Right atrium auricular region (tissue), 2 donors: ENCODE data around the gene VDAC1. TPM values are rescaled to one million over a fixed set of nuclear protein-coding genes. Genes with fewer than 3 reads are reported as not detected.

ENCODE experiments used
- DNase-seq: peaks from one replicate; pipeline ENCODE4 v3.0.0-alpha.2; 2019; ENCODE audit warnings: low spot score
- H3K27ac ChIP-seq, 2 donors: fragments of 200-600 bp; sonication (generic); 1 replicate in 1 of 2; 2 replicates in 1 of 2; pipeline ENCODE4 v1.5.1; 2016 to 2019
- H3K27me3 ChIP-seq, 2 donors: fragments of 200-600 bp; sonication (generic); one replicate each; pipeline versions ENCODE4 v1.5.1 to v1.6.0; 2017 to 2019
- H3K36me3 ChIP-seq: fragments of 200-600 bp; sonication (generic); one replicate; pipeline ENCODE4 v1.5.1; 2016
- H3K4me1 ChIP-seq, 2 donors: fragments of 200-600 bp; sonication (generic); one replicate each; pipeline versions ENCODE4 v1.5.1 to v1.6.0; 2017 to 2019
- H3K4me3 ChIP-seq, 2 donors: fragments of 200-600 bp; sonication (generic); 1 replicate in 1 of 2; 2 replicates in 1 of 2; pipeline ENCODE4 v1.5.1; 2017 to 2019; ENCODE audit warnings: mild to moderate bottlenecking in 1 of 2, moderate library complexity in 1 of 2
- H3K9me3 ChIP-seq, 2 donors: fragments of 200-600 bp; sonication (generic); one replicate each; pipeline ENCODE4 v1.5.1; 2019
- total RNA-seq, 2 donors: library from RNA; depleted of rRNA; stranded (reverse); fragments of >200 nt; gene quantifications; one replicate each; pipeline ENCODE4 v1.1.0, GENCODE V29; 2016
- TF ChIP-seq, protein P1 (sequence below), 2 donors: fragments of 200-600 bp; sonication (generic); IDR thresholded peaks; one replicate each; pipeline ENCODE4 v1.5.1; 2019; ENCODE audit warnings: antibody characterized with exemption in 2 of 2

Gene VDAC1
- total RNA-seq, 2 donors from 2014 or later = 263 to 394 TPM

DNA sequence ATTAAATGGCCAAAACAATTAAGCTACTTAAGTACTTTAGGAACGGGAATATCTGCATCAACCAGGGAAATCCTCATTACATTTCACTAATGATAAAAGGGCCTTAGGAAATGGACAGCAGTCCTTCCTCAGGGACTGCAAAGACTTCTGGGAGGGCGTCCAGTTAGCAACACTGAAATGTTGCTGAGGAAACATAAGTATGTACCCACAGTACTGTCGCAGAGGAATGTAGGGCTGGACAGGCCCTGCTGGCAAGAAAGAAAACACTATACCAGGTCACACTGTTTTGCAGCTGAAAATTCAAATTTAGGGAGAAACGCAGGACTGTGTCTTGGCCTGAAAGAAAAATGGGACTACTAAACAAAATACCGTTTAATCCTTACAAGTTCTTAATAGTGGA lies 37.7 kb downstream of the VDAC1 start:
- Histone ChIP-seq H3K4me1 (peaks cover 0 to 28% of the 10 kb centered on the region in 2 donors), H3K27ac (peak overlapping the region; percentile 93 to 96), H3K9me3 (no peaks in the 10 kb centered on the region), H3K36me3 (peaks cover 12% of the 10 kb centered on the region), H3K4me3 (peak overlapping the region in 1 of 2 donors; percentile 93), H3K27me3 (no peaks in the 10 kb centered on the region)
- TF ChIP-seq, protein P1, sequence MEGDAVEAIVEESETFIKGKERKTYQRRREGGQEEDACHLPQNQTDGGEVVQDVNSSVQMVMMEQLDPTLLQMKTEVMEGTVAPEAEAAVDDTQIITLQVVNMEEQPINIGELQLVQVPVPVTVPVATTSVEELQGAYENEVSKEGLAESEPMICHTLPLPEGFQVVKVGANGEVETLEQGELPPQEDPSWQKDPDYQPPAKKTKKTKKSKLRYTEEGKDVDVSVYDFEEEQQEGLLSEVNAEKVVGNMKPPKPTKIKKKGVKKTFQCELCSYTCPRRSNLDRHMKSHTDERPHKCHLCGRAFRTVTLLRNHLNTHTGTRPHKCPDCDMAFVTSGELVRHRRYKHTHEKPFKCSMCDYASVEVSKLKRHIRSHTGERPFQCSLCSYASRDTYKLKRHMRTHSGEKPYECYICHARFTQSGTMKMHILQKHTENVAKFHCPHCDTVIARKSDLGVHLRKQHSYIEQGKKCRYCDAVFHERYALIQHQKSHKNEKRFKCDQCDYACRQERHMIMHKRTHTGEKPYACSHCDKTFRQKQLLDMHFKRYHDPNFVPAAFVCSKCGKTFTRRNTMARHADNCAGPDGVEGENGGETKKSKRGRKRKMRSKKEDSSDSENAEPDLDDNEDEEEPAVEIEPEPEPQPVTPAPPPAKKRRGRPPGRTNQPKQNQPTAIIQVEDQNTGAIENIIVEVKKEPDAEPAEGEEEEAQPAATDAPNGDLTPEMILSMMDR (IDR thresholded peaks at IDR 0.05) = no peak
- no peak for DNase-seq

DNA sequence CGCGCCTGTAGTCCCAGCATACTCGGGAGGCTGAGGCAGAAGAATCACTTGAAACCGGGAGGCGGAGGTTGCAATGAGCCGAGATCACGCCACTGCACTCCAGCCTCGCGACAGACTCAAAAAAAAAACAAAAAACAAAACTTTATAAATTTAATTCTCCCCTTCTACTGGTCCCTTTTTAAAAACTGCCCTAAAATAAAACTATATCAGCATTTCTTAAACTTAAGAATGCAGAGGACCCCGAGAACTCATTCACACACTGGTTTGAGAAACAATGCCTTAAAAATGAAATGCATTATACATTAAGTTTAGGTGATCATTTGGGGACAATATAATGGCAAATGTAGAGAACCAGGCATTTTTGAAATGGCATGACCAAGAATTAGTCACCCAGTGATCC lies 38.7 kb downstream of the VDAC1 start:
- H3K27me3 ChIP-seq = no peaks in the 10 kb centered on the region
- H3K36me3 ChIP-seq = peaks cover 6% of the 10 kb centered on the region
- H3K4me1 ChIP-seq = peaks cover 0 to 31% of the 10 kb centered on the region in 2 donors
- no peak overlapping the region for H3K27ac ChIP-seq
- TF ChIP-seq, protein P1 (IDR thresholded peaks at IDR 0.05) = no peak
- H3K9me3 ChIP-seq = no peaks in the 10 kb centered on the region
- DNase-seq = no peak
- no peak overlapping the region for H3K4me3 ChIP-seq

DNA sequence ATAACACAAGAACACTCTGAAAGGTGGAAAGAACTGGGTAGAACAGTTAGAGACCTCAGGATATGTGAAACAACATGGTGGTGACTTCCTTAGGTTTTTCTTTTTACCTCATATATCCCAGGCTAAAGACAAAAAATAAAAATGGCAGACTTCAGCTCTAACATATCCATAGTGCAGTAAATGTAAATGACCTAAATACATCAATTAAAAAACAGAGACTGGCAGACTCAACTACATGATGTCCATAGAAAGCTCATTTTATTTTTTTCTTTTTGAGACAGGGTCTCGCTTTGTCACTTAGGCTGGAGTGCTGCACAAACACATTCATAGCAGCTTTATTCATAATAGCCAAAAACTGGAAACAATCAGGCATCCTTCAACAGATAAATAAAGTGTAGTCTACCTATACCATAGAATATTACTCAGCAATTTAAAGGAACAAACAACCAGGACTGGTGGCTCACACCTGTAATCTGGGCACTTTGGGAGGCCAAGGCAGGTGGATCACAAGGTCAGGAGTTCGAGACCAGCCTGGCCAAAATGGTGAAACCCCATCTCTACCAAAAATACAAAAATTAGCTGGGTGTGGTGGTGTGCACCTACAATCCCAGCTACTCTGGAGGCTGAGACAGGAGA lies 41.2 kb downstream of the VDAC1 start:
- peak overlapping the region in 1 of 2 donors; percentile 12 for H3K27ac ChIP-seq
- no peak for DNase-seq

DNA sequence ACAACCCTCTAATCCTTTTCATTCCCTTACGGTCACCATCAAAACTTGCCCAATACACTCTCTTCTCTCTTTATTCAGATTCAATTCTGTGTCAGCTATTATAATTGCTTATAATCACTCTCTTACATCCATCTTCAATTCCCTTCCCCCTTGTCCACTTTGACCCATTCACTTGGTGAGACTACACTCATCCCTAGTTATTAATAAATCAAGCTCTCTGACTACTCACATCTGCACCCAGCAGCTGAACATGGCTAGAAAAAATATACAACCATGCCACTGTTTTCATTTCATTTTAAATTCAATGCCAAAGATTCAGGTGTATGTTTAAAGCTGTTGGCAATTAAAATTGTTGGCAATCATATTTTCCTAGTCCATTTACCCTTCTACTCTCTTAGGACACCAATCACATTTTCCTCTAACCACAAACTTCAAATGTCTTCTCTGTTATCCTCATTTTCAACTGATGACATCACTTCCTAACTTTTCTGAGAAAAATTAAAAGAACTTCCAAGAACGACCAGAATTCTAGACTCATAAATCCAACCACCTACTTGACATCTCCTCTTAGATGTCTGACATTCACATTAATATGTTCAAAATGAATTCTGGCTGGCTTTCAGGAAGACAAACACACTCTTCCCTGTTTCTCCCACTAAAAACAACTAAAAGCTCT lies 41.8 kb downstream of the VDAC1 start:
- Histone ChIP-seq H3K27ac (peak overlapping the region; percentile 0 to 12), H3K36me3 (peaks cover 14% of the 10 kb centered on the region), H3K27me3 (no peaks in the 10 kb centered on the region), H3K9me3 (no peaks in the 10 kb centered on the region), H3K4me3 (no peak overlapping the region), H3K4me1 (peaks cover 0 to 26% of the 10 kb centered on the region in 2 donors)
- TF ChIP-seq, protein P1 (IDR thresholded peaks at IDR 0.05) = no peak
- DNase-seq = no peak

More for the DNA sequence above, 41.2 kb downstream of the VDAC1 start:
- H3K4me1 ChIP-seq = peaks cover 0 to 26% of the 10 kb centered on the region in 2 donors
- H3K36me3 ChIP-seq = peaks cover 10% of the 10 kb centered on the region
- no peaks in the 10 kb centered on the region for H3K9me3 ChIP-seq
- TF ChIP-seq, protein P1 (IDR thresholded peaks at IDR 0.05) = no peak
- no peaks in the 10 kb centered on the region for H3K27me3 ChIP-seq
- no peak overlapping the region for H3K4me3 ChIP-seq

DNA sequence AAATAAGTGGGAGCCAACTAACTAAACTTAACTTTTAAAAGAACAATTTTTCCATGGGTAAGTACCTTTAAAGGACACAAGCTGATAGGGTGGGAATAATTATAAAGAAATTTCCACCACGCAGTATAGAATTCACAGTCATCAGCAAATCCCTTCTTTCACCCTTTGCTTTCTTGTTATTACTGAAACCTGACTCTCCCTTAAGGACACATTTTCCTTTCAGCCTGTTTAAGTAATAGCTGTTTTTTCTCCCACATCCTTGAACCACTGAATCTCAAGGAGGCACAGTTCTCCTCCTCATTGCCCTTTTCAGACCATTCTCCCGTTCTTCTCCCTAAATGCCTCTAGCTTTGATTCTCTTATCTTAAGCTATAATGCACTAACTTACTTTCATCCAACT lies 42.6 kb downstream of the VDAC1 start:
- H3K9me3 ChIP-seq = no peaks in the 10 kb centered on the region
- TF ChIP-seq, protein P1 (IDR thresholded peaks at IDR 0.05) = no peak
- peak overlapping the region in 1 of 2 donors; percentile 0 for H3K27ac ChIP-seq
- H3K27me3 ChIP-seq = no peaks in the 10 kb centered on the region
- H3K36me3 ChIP-seq = peaks cover 20% of the 10 kb centered on the region
- peaks cover 0 to 18% of the 10 kb centered on the region in 2 donors for H3K4me1 ChIP-seq
- no peak for DNase-seq
- no peak overlapping the region for H3K4me3 ChIP-seq
